GM21528 (cell line): ENCODE measurements around the gene RSPRY1.

Experiments used
- ATAC-seq: cut with Tn5 transposase; IDR thresholded peaks from one replicate; pipeline ENCODE4 v1.9.1; 2021; ENCODE audit warnings: mild to moderate bottlenecking, moderate library complexity; ENCODE audit not compliant: unreplicated experiment, low FRiP score

Gene RSPRY1

GRCh38 chr16:57185945-57186871 is at the start of gene RSPRY1, which contains the start of gene PSME3IP1:
Gene RSPRY1 (plus strand): TSS chr16:57186329. CDS start chr16:57204659, 18,330 bp downstream.
Gene PSME3IP1 (minus strand): TSS chr16:57186039. CDS start chr16:57173854, 12,185 bp downstream.
- ATAC-seq, result peak; percentile 88

- no peak for ATAC-seq
Measured at GRCh38 chr16:57137043-57137442, 49.1 kb upstream of the RSPRY1 start.

GRCh38 chr16:57137566-57138273 is 48.4 kb upstream of the RSPRY1 start:
- no peak for ATAC-seq

- ATAC-seq, result no peak
Measured at GRCh38 chr16:57138281-57138935, 47.7 kb upstream of the RSPRY1 start.

GRCh38 chr16:57140931-57141668 is 45.0 kb upstream of the RSPRY1 start:
- ATAC-seq, result no peak

GRCh38 chr16:57141822-57142631 is 44.1 kb upstream of the RSPRY1 start:
- no peak for ATAC-seq

GRCh38 chr16:57143149-57143921 is 42.8 kb upstream of the RSPRY1 start:
- no peak for ATAC-seq

GRCh38 chr16:57144027-57144426 is 42.1 kb upstream of the RSPRY1 start:
- no peak for ATAC-seq

GRCh38 chr16:57145046-57146021 is 40.8 kb upstream of the RSPRY1 start:
- no peak for ATAC-seq

- no peak for ATAC-seq
Measured at GRCh38 chr16:57146040-57146647, 40.0 kb upstream of the RSPRY1 start.

GRCh38 chr16:57146735-57147134 is 39.4 kb upstream of the RSPRY1 start:
- ATAC-seq, result no peak

GRCh38 chr16:57147381-57148221 is 38.5 kb upstream of the RSPRY1 start:
- ATAC-seq, result no peak

GRCh38 chr16:57148481-57148880 is 37.6 kb upstream of the RSPRY1 start:
- no peak for ATAC-seq

GRCh38 chr16:57149391-57149790 is 36.7 kb upstream of the RSPRY1 start:
- ATAC-seq, result no peak

- no peak for ATAC-seq
Measured at GRCh38 chr16:57150682-57151330, 35.3 kb upstream of the RSPRY1 start.

- no peak for ATAC-seq
Measured at GRCh38 chr16:57151369-57151768, 34.8 kb upstream of the RSPRY1 start.
